Measurements from ENCODE around the gene TOP2A.
A peak's percentile ranks its signal among the peaks of the same experiment; 100 is the strongest.

TOP2A gene

DNA sequence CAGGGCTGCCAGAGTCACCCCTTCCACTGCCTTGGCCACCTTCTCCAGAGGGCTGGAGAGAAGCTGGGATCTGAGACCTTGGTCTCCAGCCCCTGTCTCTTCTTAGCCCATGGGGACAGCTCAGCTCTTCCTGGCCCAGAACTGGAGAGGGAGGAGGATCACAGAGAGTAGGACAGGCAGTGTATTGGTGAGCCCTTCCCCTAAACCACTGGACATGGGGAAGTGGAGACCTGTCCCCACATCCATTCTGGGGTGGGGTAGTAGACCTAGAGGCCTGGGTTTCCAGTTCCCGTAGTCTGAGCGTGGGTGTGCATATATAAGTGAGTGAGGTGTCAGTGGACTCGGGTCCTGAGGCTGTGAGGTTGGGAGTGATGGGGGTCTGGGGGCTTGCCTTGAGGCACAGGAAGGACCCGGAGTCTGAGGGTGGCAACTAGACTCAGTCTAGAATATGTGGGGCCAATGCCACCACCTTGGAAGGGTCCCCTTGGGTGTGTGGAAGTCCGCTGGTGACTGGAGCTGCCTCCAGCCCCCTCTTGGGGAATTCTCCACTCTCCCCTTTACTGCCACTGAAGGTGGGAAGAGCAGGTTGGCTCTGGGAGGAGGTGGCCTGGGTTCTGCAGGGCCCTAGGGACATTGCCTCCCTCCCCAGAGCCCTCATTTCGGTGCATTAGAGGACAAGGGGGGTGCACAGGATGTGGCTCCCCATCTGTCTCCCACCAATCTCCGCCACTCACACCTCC is 73.1 kb downstream of the TOP2A start:
- peak; percentile 36 to 41 for DNase-seq

GRCh38 chr17:40343219-40344119 is 74.2 kb downstream of the TOP2A start:
- DNase-seq, result no peak

DNA sequence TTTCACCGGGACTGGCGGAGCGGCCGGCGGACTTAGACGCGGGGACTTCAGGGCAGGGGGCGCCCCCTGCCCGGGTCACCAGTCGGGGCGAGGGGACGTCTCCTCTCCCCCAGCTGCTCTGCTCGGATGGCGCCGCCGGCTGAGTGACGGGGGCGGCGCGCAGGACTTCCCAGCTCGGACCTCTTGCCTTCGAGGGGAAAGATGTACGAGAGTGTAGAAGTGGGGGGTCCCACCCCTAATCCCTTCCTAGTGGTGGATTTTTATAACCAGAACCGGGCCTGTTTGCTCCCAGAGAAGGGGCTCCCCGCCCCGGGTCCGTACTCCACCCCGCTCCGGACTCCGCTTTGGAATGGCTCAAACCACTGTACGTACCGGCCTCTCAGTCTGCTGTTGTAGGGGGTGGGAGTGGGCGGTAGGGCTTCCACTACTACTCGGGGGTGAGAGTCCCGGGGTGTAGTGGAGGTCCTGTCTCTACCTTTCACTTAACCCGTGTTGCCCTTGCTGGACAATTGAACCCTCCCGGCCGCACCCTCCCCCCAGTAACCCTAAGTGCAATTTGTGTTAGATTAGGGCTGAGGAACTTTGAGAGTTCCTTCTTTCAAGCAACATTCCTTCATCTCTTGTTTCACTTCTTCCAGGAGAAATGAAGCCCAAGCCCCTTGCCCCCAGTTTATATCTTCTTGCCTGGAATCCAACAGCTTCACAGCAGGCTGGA is 75.0 kb downstream of the TOP2A start:
- no peak for DNase-seq

DNA sequence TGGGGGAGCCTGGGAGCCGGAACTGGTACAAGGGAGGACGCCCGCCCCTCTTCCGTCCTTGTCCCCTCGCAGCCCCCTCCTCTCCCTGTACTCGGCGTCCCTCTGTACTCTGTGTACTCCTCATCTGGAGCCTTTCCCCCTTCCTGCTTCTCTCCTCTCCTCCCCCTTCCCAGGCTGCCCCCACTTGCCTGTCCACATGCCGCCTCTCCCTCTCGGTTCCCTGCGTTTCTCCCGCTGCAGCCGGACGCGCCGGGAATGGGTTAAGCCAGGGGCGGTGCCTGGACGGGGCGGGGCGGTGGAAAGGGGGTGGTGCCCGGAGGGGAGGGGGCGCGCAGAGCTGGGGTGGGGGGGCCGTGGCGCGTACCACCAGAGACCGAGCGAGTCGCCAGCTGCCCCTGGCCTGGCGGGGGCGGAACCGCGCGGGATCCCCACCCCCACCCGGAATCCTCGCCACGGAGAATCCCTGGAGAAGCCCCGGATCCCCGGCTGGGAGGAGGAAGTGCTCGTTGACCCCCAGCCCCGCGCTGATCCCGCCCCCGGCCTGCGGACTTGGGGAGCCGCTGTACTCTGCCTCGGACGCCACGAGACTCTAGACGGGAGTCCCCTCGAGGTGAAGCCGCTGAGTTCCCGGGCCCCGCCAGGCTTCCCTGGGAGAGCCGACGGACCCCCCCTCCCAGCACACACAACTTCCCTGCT is 75.7 kb downstream of the TOP2A start:
- DNase-seq, result peak in 1 of 2 experiments; percentile 40

- peak; percentile 88 to 91 for DNase-seq
Observed at GRCh38 chr17:40340880-40341807, 76.6 kb downstream of the TOP2A start.

- DNase-seq, result no peak
Observed at GRCh38 chr17:40340327-40340726, 77.4 kb downstream of the TOP2A start.

DNA sequence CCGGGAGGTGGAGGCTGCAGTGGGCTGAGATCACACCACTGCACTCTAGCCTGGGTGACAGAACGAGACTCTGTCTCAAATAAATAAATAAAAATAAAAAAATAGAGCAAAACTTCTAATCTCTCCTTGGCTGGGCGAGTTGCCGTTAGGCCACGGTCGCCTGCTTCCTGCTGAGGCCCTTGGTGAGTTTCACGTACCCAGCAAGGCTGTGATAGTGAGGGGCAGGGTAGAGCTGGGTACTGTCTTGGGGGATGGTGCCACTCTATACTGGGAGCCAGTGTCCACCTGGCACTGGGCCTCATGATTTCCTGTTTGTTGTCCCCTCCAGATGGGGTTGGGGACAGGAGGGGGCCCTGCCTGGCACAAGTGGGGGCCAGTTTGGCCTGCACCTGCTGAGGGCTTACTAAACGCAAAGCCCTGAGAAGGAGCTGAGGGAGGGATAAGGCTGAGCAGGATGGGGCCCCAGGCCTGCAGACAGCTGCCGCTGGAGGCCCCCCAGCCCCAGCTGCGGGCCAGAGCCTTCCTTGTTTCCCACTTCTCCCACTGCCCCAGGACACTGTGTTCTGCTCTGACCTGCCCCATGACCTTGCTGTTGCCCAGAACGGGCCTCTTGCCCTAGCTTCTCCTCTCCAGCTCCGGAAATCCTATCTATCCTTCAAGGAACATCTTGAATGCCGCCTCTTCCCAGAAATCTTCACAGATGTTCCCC is 78.6 kb downstream of the TOP2A start:
- no peak for DNase-seq

All from activated T-cell treated with anti-CD3 and anti-CD28 coated beads, Interleukin-2, amount 50 U/mL, for 48 hours (primary cell).